Activated B cell treated with CpG ODN at 0.5 μM for 24 hours (primary cell): ENCODE results near the gene CDK5R1. TPM values are rescaled to one million over a fixed set of nuclear protein-coding genes. Genes with fewer than 3 reads are reported as not detected.

Experiments used
- ATAC-seq: fragments of 200-7000 bp; cut with Tn5 transposase; one replicate; pipeline ENCODE4 v1.10.0; 2021; ENCODE audit warnings: low read depth, mild to moderate bottlenecking, moderate library complexity
- CTCF ChIA-PET: fragments of 350-600 bp; sonication (Branson Sonifier 250); formaldehyde crosslinking; loops from one replicate; lab custom pipeline; 2021; ENCODE audit warnings: antibody characterized with exemption; lab: Charles Lee
- POLR2A ChIA-PET: fragments of 350-600 bp; sonication (Branson Sonifier 250); formaldehyde crosslinking; loops from one replicate; lab custom pipeline; 2021; ENCODE audit warnings: antibody characterized with exemption; lab: Charles Lee
- DNase-seq: peaks from one replicate; pipeline ENCODE4 v3.0.0; 2022
- H3K27ac Mint-ChIP-seq: one replicate; pipeline ENCODE4 v1.8.0; 2020; ENCODE audit warnings: mixed read lengths
- H3K27me3 Mint-ChIP-seq: one replicate; pipeline ENCODE4 v1.8.0; 2021; ENCODE audit warnings: mixed read lengths
- H3K36me3 Mint-ChIP-seq: one replicate; pipeline ENCODE4 v1.8.0; 2021; ENCODE audit warnings: low read depth, mixed read lengths
- H3K4me1 Mint-ChIP-seq: one replicate; pipeline ENCODE4 v1.8.0; 2021; ENCODE audit warnings: mixed read lengths
- H3K4me3 Mint-ChIP-seq: one replicate; pipeline ENCODE4 v1.8.0; 2020; ENCODE audit warnings: mild to moderate bottlenecking, mixed read lengths
- H3K9me3 Mint-ChIP-seq: one replicate; pipeline ENCODE4 v1.8.0; 2020; ENCODE audit warnings: mixed read lengths
- CTCF ChIP-seq: fragments of 200-600 bp; IDR thresholded peaks from one replicate; pipeline ENCODE4 v1.8.0; 2022; ENCODE audit warnings: antibody characterized with exemption, mild to moderate bottlenecking
- intact Hi-C: fragments of 100-400 bp; cut with micrococcal nuclease; formaldehyde crosslinking; loops from one replicate; pipeline ENCODE4 v1.15.1; 2024
- total RNA-seq: library from RNA; stranded (reverse); gene quantifications from 2 replicates; pipeline ENCODE4 v1.2.3, GENCODE V29; 2022

CDK5R1 gene
- total RNA-seq, 1 donor from 2014 or later = 9.6 TPM

- POLR2A ChIA-PET = interaction anchor here (1.1 to 1.5 kb wide), 5 partner anchors 12 to 35 kb away, joined by 4 to 7 read pairs (median 5); no protein-coding TSS in a partner anchor
- DNase-seq = no peak
- H3K9me3 Mint-ChIP-seq = no peaks in the 10 kb centered on the region
- H3K4me1 Mint-ChIP-seq = peaks cover 69% of the 10 kb centered on the region
- peak overlapping the region; percentile 12 for H3K27ac Mint-ChIP-seq
- intact Hi-C loops = no loop called here
- no peak for ATAC-seq
- no peak for TF ChIP-seq CTCF
- CTCF ChIA-PET = interaction anchor here (0.6 to 10.2 kb wide), 3 partner anchors 27 to 169 kb away, joined by 3 to 53 read pairs (median 3); no protein-coding TSS in a partner anchor
- H3K27me3 Mint-ChIP-seq = no peaks in the 10 kb centered on the region
- peak overlapping the region; percentile 84 for H3K4me3 Mint-ChIP-seq
- H3K36me3 Mint-ChIP-seq = peaks cover 31% of the 10 kb centered on the region
These were observed 2.7 kb downstream of the CDK5R1 start for GRCh38 chr17:32489320-32490100.

DNA sequence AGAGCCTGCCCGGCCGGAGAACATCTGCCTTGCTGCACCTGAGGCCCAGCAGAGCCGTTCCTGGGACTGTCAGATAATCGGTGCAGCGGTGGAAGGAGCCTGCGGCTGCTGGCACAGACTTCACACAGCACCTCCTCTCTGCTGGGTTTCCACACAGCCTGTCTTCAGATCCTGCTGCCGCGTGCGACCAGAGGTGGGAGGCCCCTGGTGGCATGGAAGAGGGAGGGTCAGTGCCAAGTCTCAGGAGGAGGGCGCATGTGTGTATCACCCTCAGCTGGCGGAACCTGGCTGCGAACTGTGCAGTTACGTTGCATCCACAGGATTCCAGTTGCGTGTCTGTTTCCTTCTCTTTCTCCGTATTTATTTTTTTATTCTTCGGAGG lies 3.3 kb downstream of the CDK5R1 start:
- POLR2A ChIA-PET = interaction anchor here (1.4 to 1.5 kb wide), 3 partner anchors 14 to 34 kb away, joined by 5 to 7 read pairs (median 5); no protein-coding TSS in a partner anchor

DNA sequence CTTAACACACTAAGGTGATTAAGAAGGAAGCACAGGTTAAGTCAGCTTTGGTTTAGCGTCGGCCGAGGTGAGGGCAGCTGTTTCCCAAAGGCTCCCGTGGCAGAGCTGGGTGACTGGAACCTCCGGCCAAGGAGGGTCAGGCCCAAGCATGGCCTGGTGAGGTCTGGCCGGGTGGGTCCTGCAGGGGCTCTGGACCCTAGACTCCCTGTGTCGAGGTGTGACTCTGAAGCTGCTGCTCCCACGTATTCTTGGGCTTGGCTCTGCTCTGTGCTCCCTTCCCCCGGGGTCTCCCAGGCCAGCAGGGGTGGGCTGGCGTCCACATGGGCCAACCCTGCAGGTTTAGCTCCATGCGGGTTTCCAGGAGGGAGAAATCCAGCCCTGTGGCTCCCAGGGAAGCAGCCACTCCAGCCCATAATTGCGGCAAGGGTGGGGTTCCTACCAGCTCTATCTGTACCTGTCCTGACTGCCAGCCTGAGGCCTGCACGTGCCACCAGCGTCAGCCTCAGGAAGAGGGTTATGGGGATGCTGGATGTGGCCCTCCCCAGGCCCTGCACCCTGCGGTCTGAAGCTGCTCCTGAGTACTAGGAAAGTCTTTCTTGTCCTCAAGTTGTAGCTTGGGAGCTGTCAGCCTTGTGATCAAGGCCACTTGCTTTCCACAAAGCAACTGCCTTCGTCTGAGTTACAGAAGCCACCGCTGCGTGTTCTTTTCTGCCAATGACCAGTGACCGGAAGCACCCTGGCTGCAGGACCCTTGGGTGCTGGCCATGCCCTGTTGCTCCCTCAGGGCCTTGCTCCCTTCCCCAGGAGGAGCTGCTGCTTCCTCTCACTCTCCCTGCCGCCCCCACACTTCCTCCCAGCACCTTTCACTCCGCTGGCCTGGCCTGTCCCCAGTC lies 4.8 kb downstream of the CDK5R1 start:
- peak overlapping the region; percentile 85 for H3K27ac Mint-ChIP-seq
- intact Hi-C loops = loop anchor here (1.0 kb wide), 1 partner anchor 12 kb away; no protein-coding TSS in a partner anchor
- POLR2A ChIA-PET = interaction anchor here (0.6 to 2.4 kb wide), 5 partner anchors 9 to 60 kb away, joined by 4 to 27 read pairs (median 9); no protein-coding TSS in a partner anchor
- CTCF ChIA-PET = interaction anchor here (1.2 kb wide), 1 partner anchor 29 kb away, joined by 6 read pairs; no protein-coding TSS in a partner anchor
- no peaks in the 10 kb centered on the region for H3K9me3 Mint-ChIP-seq
- peaks cover 77% of the 10 kb centered on the region for H3K4me1 Mint-ChIP-seq
- DNase-seq = no peak
- no peak for TF ChIP-seq CTCF
- H3K27me3 Mint-ChIP-seq = no peaks in the 10 kb centered on the region
- H3K4me3 Mint-ChIP-seq = peak overlapping the region; percentile 67
- no peak for ATAC-seq
- H3K36me3 Mint-ChIP-seq = peaks cover 31% of the 10 kb centered on the region

More for the DNA sequence above, 3.3 kb downstream of the CDK5R1 start:
- ATAC-seq (no peak), DNase-seq (no peak)
- TF ChIP-seq CTCF = no peak
- intact Hi-C loops = no loop called here
- CTCF ChIA-PET = interaction anchor here (10.2 kb wide), 1 partner anchor 27 kb away, joined by 53 read pairs; no protein-coding TSS in a partner anchor
- Mint-ChIP-seq H3K36me3 (peaks cover 31% of the 10 kb centered on the region), H3K9me3 (no peaks in the 10 kb centered on the region), H3K27me3 (no peaks in the 10 kb centered on the region), H3K27ac (peak overlapping the region; percentile 12), H3K4me1 (peaks cover 75% of the 10 kb centered on the region), H3K4me3 (peak overlapping the region; percentile 84)

- ChIA-PET POLR2A (interaction anchor here (2.0 to 2.4 kb wide), 3 partner anchors 11 to 31 kb away, joined by 8 to 27 read pairs (median 21); no protein-coding TSS in a partner anchor), CTCF (interaction anchor here (1.2 kb wide), 1 partner anchor 30 kb away, joined by 6 read pairs; no protein-coding TSS in a partner anchor)
- intact Hi-C loops = loop anchor here (1.0 kb wide), 1 partner anchor 11 kb away; no protein-coding TSS in a partner anchor
- no peak for ATAC-seq
- peaks cover 78% of the 10 kb centered on the region for H3K4me1 Mint-ChIP-seq
- no peak for DNase-seq
- peak overlapping the region; percentile 67 for H3K4me3 Mint-ChIP-seq
- peaks cover 31% of the 10 kb centered on the region for H3K36me3 Mint-ChIP-seq
- H3K27me3 Mint-ChIP-seq = no peaks in the 10 kb centered on the region
- no peak for TF ChIP-seq CTCF
- no peaks in the 10 kb centered on the region for H3K9me3 Mint-ChIP-seq
- peak overlapping the region; percentile 85 for H3K27ac Mint-ChIP-seq
These were observed 5.4 kb downstream of the CDK5R1 start for GRCh38 chr17:32492264-32492589.
